Right atrium auricular region (tissue), 2 donors: ENCODE data around the gene CCDC12. TPM values are rescaled to one million over a fixed set of nuclear protein-coding genes. Genes with fewer than 3 reads are reported as not detected.

ENCODE experiments used
- DNase-seq: peaks from one replicate; pipeline ENCODE4 v3.0.0-alpha.2; 2019; ENCODE audit warnings: low spot score
- H3K27ac ChIP-seq, 2 donors: fragments of 200-600 bp; sonication (generic); 1 replicate in 1 of 2; 2 replicates in 1 of 2; pipeline ENCODE4 v1.5.1; 2016 to 2019
- H3K27me3 ChIP-seq, 2 donors: fragments of 200-600 bp; sonication (generic); one replicate each; pipeline versions ENCODE4 v1.5.1 to v1.6.0; 2017 to 2019
- H3K36me3 ChIP-seq: fragments of 200-600 bp; sonication (generic); one replicate; pipeline ENCODE4 v1.5.1; 2016
- H3K4me1 ChIP-seq, 2 donors: fragments of 200-600 bp; sonication (generic); one replicate each; pipeline versions ENCODE4 v1.5.1 to v1.6.0; 2017 to 2019
- H3K4me3 ChIP-seq, 2 donors: fragments of 200-600 bp; sonication (generic); 1 replicate in 1 of 2; 2 replicates in 1 of 2; pipeline ENCODE4 v1.5.1; 2017 to 2019; ENCODE audit warnings: mild to moderate bottlenecking in 1 of 2, moderate library complexity in 1 of 2
- H3K9me3 ChIP-seq, 2 donors: fragments of 200-600 bp; sonication (generic); one replicate each; pipeline ENCODE4 v1.5.1; 2019
- total RNA-seq, 2 donors: library from RNA; depleted of rRNA; stranded (reverse); fragments of >200 nt; gene quantifications; one replicate each; pipeline ENCODE4 v1.1.0, GENCODE V29; 2016
- TF ChIP-seq, protein P1 (sequence below), 2 donors: fragments of 200-600 bp; sonication (generic); IDR thresholded peaks; one replicate each; pipeline ENCODE4 v1.5.1; 2019; ENCODE audit warnings: antibody characterized with exemption in 2 of 2

Gene CCDC12
- total RNA-seq, 2 donors from 2014 or later = 27.5 to 38.6 TPM

- TF ChIP-seq, protein P1, sequence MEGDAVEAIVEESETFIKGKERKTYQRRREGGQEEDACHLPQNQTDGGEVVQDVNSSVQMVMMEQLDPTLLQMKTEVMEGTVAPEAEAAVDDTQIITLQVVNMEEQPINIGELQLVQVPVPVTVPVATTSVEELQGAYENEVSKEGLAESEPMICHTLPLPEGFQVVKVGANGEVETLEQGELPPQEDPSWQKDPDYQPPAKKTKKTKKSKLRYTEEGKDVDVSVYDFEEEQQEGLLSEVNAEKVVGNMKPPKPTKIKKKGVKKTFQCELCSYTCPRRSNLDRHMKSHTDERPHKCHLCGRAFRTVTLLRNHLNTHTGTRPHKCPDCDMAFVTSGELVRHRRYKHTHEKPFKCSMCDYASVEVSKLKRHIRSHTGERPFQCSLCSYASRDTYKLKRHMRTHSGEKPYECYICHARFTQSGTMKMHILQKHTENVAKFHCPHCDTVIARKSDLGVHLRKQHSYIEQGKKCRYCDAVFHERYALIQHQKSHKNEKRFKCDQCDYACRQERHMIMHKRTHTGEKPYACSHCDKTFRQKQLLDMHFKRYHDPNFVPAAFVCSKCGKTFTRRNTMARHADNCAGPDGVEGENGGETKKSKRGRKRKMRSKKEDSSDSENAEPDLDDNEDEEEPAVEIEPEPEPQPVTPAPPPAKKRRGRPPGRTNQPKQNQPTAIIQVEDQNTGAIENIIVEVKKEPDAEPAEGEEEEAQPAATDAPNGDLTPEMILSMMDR (IDR thresholded peaks at IDR 0.05) = no peak
- no peaks in the 10 kb centered on the region for H3K27me3 ChIP-seq
- DNase-seq = no peak
- H3K4me1 ChIP-seq = no peaks in the 10 kb centered on the region
- no peaks in the 10 kb centered on the region for H3K9me3 ChIP-seq
- no peak overlapping the region for H3K4me3 ChIP-seq
- peaks cover 34% of the 10 kb centered on the region for H3K36me3 ChIP-seq
- H3K27ac ChIP-seq = no peak overlapping the region
Observed at GRCh38 chr3:46999516-47000197, 23.1 kb upstream of the CCDC12 start.

DNA sequence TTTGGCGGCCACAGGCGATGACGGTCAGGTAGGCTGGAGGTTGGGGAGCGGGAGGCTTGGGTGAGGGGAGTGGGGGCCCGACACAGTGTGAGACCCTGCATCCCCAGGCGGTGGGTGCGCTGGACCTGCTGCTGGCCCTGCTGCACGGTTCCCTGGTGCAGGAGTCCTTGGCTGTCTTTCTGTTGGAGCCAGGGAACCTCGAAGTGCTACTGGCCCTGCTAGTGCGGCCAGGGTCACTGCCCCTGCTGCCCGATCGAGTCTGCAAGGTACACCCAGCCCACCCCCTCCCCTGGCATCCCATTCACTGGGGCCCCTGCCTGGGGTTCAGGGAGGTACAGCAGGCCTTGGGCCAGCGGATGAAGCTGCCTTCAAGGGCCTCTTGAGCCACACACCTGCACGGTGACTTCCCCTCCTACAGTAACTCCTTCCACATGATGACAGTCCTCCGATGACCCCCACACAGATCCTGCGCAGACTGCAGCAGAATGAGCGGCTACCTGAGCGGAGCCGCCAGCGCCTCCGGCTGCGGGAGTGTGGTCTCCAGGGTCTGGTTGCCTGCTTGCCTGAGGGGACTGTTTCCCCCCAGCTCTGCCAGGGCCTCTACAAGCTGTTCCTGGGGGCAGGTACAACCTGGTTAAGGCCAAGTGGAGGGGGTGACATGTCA is 22.4 kb upstream of the CCDC12 start:
- H3K4me1 ChIP-seq = no peaks in the 10 kb centered on the region
- H3K4me3 ChIP-seq = no peak overlapping the region
- H3K27ac ChIP-seq = no peak overlapping the region
- no peak for DNase-seq
- H3K9me3 ChIP-seq = no peaks in the 10 kb centered on the region
- peaks cover 27% of the 10 kb centered on the region for H3K36me3 ChIP-seq
- no peaks in the 10 kb centered on the region for H3K27me3 ChIP-seq
- TF ChIP-seq, protein P1 (IDR thresholded peaks at IDR 0.05) = peak in 1 of 2 donors; percentile 24

DNA sequence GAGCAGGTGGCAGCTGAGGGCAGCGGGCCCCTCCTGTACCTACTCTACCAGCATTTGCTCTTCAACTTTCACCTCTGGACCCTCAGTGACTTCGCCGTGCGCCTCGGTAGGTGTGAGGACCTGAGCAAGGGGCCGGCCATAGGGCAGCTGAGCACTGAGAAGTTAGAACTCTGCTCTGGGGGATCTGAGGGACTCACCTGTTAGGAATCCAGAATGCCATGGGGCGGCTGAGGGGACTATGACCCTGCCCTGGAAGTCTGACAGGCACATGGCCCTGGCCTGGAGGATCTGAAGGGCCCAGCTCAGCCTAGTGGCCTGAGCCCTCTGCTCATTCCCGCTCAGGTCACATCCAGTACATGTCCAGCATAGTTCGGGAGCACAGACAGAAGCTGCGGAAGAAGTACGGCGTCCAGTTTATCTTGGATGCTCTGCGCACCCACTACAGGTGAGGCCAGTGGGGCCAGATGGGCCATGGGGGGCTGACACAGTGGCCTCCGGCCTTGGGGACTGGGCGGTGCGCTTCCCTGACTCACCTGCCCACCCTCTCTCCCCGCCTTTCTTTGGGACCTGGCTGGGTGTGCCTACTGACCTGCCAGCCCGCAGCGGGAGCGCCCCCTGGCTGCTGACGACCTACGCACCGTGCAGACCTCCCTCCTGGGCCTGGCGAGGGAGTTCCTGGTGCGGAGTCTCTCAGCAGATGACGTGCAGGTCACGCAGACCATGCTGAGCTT is 21.7 kb upstream of the CCDC12 start:
- no peaks in the 10 kb centered on the region for H3K9me3 ChIP-seq
- H3K4me1 ChIP-seq = no peaks in the 10 kb centered on the region
- TF ChIP-seq, protein P1 (IDR thresholded peaks at IDR 0.05) = peak; percentile 86 to 87
- H3K27me3 ChIP-seq = no peaks in the 10 kb centered on the region
- H3K36me3 ChIP-seq = peaks cover 25% of the 10 kb centered on the region
- no peak for DNase-seq
- no peak overlapping the region for H3K27ac ChIP-seq
- H3K4me3 ChIP-seq = no peak overlapping the region

GRCh38 chr3:46997453-46998091 is 21.0 kb upstream of the CCDC12 start:
- Histone ChIP-seq H3K27ac (no peak overlapping the region), H3K9me3 (no peaks in the 10 kb centered on the region), H3K4me1 (no peaks in the 10 kb centered on the region), H3K4me3 (no peak overlapping the region), H3K27me3 (no peaks in the 10 kb centered on the region), H3K36me3 (peaks cover 25% of the 10 kb centered on the region)
- DNase-seq = no peak
- TF ChIP-seq, protein P1 (IDR thresholded peaks at IDR 0.05) = no peak

DNA sequence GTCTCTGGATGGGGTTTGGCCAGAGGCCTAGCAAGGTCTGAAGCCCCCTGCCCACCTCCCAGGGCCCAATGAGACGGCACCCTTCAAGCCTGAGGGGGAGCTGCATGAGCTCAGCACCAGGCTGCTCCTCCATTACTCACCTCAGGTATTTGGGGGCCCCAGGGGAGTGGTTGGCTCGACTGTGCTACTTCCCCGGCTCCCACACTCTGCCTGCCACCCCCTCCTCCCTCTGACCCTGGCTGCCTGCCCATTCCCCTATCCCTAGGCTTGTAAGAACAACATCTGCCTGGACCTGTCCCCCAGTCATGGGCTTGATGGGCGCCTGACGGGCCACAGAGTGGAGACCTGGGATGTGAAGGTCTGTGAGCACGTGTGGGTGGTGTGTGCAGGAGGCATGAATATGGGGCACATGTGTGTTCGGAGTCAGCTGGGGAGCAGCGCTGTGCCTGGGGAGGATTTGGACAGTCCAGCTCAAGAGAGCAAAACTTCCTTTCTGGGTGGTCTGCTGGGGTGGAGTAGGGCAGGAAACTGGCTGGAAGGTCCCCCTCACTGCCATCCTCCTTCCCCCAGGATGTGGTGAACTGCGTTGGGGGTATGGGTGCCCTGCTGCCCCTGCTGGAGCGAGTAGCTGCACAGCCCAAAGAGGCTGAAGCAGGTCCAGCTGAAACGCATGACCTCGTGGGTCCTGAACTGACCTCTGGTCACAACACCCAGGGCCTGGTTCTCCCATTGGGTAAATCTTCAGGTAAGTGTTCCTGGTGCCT is 20.3 kb upstream of the CCDC12 start:
- DNase-seq = no peak
- H3K36me3 ChIP-seq = peaks cover 20% of the 10 kb centered on the region
- TF ChIP-seq, protein P1 (IDR thresholded peaks at IDR 0.05) = no peak

More for the DNA sequence above, 20.3 kb upstream of the CCDC12 start:
- no peak overlapping the region for H3K27ac ChIP-seq
- H3K4me1 ChIP-seq = no peaks in the 10 kb centered on the region
- H3K9me3 ChIP-seq = no peaks in the 10 kb centered on the region
- H3K4me3 ChIP-seq = no peak overlapping the region
- H3K27me3 ChIP-seq = no peaks in the 10 kb centered on the region
